Measurements from ENCODE around the gene PRKAG2. TPM values are rescaled to one million over a fixed set of nuclear protein-coding genes. Genes with fewer than 3 reads are reported as not detected.
A peak's percentile ranks its signal among the peaks of the same experiment; 100 is the strongest.
"Not testable (repeated sequence)": the region's sequence is repeated elsewhere in the genome, so short reads cannot be mapped to it uniquely, and the experiment has no call there.

PRKAG2 gene
- total RNA-seq, 1 donor from 2014 or later = 130 TPM

DNA sequence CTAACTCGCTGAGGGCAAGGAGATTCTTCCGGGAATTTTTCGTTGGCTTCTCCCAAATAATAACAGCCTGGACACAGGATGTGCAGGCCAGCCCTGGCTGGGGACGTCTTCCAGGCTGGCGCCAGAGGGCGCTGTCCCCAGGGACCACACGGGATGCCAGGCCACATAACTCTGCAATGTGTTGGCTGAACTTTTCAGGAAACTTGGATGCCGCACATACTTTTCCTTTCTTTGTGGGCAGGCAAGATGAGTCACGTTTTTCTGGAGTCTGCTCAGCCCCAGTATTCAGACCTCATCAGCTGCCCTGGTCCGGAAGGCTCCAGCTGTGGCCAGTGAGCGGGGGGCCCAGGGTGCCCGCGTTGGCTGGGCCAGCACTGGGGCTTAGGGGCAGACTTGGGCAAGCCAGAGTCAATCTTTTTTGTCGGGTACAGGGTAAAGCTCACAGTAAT, 122.7 kb downstream of the PRKAG2 start:
- no peaks in the 10 kb centered on the region for H3K36me3 ChIP-seq
- H3K4me1 ChIP-seq = peaks cover 38% of the 10 kb centered on the region
- intact Hi-C loops (cut with micrococcal nuclease) = no loop called here
- H3K9me3 ChIP-seq (replicated peaks) = no peaks in the 10 kb centered on the region
- peak overlapping the region; percentile 87 for H3K27ac ChIP-seq (replicated peaks)
- DNase-seq = peak; percentile 76
- TF ChIP-seq, protein P1, sequence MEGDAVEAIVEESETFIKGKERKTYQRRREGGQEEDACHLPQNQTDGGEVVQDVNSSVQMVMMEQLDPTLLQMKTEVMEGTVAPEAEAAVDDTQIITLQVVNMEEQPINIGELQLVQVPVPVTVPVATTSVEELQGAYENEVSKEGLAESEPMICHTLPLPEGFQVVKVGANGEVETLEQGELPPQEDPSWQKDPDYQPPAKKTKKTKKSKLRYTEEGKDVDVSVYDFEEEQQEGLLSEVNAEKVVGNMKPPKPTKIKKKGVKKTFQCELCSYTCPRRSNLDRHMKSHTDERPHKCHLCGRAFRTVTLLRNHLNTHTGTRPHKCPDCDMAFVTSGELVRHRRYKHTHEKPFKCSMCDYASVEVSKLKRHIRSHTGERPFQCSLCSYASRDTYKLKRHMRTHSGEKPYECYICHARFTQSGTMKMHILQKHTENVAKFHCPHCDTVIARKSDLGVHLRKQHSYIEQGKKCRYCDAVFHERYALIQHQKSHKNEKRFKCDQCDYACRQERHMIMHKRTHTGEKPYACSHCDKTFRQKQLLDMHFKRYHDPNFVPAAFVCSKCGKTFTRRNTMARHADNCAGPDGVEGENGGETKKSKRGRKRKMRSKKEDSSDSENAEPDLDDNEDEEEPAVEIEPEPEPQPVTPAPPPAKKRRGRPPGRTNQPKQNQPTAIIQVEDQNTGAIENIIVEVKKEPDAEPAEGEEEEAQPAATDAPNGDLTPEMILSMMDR (IDR thresholded peaks at IDR 0.05; ENCODE audit: borderline replicate concordance) = peak; percentile 85
- H3K4me3 ChIP-seq = no peak overlapping the region
- H3K27me3 ChIP-seq (ENCODE audit: low read depth) = no peaks in the 10 kb centered on the region

DNA sequence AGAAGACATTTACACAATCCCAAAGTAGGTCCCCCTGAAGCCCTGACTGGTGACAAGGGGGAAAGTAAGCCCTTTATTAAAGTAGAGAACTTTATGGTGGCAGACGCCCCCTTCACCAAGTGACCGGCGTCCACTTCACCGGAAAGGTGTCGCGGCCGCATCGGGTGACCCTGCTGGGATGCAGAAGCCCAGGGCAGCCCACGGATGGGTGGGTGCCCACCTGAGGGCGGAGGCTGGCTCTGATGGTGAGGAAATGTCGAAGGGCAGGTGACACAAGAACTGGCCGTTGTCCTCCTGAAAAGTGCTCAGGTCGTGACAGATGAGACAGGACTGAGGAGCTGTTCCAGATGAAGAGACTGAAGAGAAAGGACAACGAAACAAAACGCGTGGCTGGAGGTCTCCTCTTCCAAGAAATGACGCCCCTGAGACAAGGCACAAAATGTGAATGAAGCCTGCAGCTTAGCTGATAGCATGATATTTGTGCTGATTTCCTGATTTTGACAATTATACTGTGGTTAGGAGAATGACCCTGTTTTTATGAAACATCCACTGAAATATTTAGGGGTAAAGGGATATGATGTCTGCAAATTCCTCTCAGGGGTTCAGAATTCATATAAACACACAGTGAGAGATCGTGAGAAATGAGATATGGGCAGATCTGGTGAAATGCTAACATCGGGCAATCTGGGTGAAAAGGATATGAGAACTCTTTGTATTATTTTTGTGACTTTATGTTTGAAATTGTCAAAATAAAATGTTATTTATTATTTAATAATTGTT, 123.9 kb downstream of the PRKAG2 start:
- Histone ChIP-seq H3K9me3 (replicated peaks) (no peaks in the 10 kb centered on the region), H3K27me3 (ENCODE audit: low read depth) (no peaks in the 10 kb centered on the region), H3K27ac (replicated peaks) (peak overlapping the region; percentile 87), H3K36me3 (no peaks in the 10 kb centered on the region), H3K4me1 (peaks cover 38% of the 10 kb centered on the region), H3K4me3 (no peak overlapping the region)
- TF ChIP-seq, protein P1 (IDR thresholded peaks at IDR 0.05; ENCODE audit: borderline replicate concordance) = no peak
- intact Hi-C loops (cut with micrococcal nuclease) = no loop called here
- DNase-seq = no peak

DNA sequence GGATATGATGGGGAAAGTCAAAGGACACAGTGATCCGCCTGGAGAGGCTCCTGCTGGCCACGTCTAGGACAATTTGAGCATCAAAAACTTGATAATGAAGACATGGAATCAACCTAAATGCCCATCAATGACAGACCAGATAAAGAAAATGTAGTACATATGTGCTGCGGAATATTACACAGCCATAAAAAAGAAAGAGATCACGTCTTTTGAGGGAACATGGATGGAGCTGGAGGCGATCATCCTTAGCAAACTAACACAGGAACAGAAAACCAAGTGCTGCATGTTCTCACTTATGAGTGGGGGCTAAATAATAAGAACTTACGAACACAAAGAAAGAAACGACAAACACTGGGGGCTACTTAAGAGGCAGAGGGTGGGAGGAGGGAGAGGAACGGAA, 124.9 kb downstream of the PRKAG2 start:
- intact Hi-C loops (cut with micrococcal nuclease) = no loop called here
- no peak for DNase-seq
- peaks cover 36% of the 10 kb centered on the region for H3K4me1 ChIP-seq
- no peaks in the 10 kb centered on the region for H3K36me3 ChIP-seq
- H3K27me3 ChIP-seq (ENCODE audit: low read depth) = no peaks in the 10 kb centered on the region
- TF ChIP-seq, protein P1 (IDR thresholded peaks at IDR 0.05; ENCODE audit: borderline replicate concordance) = no peak
- H3K4me3 ChIP-seq = no peak overlapping the region
- H3K27ac ChIP-seq (replicated peaks) = no peak overlapping the region
- no peaks in the 10 kb centered on the region for H3K9me3 ChIP-seq (replicated peaks)

DNA sequence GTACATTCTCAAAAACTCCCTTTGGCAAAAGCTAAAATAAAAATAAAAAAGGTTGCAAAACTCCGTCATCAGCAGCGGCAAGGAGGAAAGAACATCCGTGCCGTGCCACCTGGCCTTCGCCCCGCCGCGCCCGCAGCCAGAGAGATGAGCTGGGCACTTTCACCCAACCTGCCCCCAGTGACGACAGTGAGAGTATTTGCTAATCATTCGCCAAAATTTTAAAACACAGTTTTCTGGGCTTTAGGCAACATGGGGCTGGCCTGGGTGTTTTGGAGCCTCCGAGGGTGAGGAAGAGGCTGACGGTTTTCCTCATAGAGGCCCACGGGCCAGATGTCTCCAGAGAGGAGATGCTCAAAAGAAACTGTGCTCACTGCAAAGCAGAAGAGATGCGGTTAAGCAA, 128.2 kb downstream of the PRKAG2 start:
- H3K4me3 ChIP-seq = no peak overlapping the region
- H3K4me1 ChIP-seq = peaks cover 30% of the 10 kb centered on the region
- H3K9me3 ChIP-seq (replicated peaks) = no peaks in the 10 kb centered on the region
- no peak for DNase-seq
- H3K27me3 ChIP-seq (ENCODE audit: low read depth) = no peaks in the 10 kb centered on the region
- intact Hi-C loops (cut with micrococcal nuclease) = no loop called here
- TF ChIP-seq, protein P1 (IDR thresholded peaks at IDR 0.05; ENCODE audit: borderline replicate concordance) = no peak
- no peaks in the 10 kb centered on the region for H3K36me3 ChIP-seq
- no peak overlapping the region for H3K27ac ChIP-seq (replicated peaks)

DNA sequence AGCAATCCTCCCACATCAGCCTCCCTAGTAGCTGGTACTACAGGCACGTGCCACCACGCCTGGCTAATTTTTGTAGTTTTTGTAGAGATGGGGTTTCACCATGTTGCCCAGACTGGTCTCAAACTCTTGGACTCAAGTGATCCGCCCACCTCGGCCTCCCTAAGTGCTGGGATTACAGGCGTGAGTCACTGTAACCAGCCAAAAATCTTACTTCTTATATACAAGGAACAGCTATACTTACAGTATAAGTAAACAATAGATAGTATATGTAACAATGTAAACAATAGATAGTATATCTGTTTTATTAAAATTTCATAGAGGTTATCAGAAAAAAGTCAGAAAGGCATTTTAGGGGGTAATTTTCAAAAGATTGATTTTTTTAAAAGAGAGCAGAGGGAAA, 128.9 kb downstream of the PRKAG2 start:
- H3K36me3 ChIP-seq; H3K27me3 ChIP-seq (ENCODE audit: low read depth); H3K4me3 ChIP-seq; H3K9me3 ChIP-seq (replicated peaks); DNase-seq; intact Hi-C loops (cut with micrococcal nuclease); H3K27ac ChIP-seq (replicated peaks): not testable (repeated sequence)
- peaks cover 33% of the 10 kb centered on the region for H3K4me1 ChIP-seq

DNA sequence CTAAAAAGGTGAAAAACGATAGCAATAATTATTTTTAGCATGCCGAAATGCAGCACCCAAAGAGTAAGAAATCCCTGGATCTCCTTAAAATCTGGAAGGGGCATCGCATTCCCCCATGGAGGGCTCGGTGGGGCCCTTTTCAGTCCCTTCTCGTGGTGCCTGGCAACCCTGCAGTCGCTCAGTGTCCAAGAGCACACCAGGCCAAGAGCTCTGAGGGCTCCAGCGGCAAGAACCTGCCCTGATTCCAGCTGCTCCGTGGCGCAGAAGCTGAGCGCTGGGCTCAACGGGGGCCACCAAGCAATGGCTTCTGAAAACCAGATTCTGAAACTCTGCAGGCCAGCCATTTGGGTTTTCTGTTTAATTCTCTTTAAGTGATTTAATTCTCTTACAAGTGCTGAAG, 131.2 kb downstream of the PRKAG2 start:
- TF ChIP-seq, protein P1 (IDR thresholded peaks at IDR 0.05; ENCODE audit: borderline replicate concordance) = no peak
- Histone ChIP-seq H3K27me3 (ENCODE audit: low read depth) (no peaks in the 10 kb centered on the region), H3K27ac (replicated peaks) (peak overlapping the region; percentile 89), H3K9me3 (replicated peaks) (no peaks in the 10 kb centered on the region), H3K4me3 (peak overlapping the region; percentile 33), H3K4me1 (peaks cover 44% of the 10 kb centered on the region), H3K36me3 (no peaks in the 10 kb centered on the region)
- DNase-seq = no peak
- intact Hi-C loops (cut with micrococcal nuclease) = no loop called here
